HUES64 (cell line): ENCODE data around the gene TXLNG.
A peak's percentile ranks its signal among the peaks of the same experiment; 100 is the strongest.
"Not testable (repeated sequence)": the region's sequence is repeated elsewhere in the genome, so short reads cannot be mapped to it uniquely, and the experiment has no call there.

Experiments used
- H3K27ac ChIP-seq: 2 replicates; pipeline ENCODE4 v1.7.0; 2013; ENCODE audit warnings: low read depth, low read length, inconsistent platforms
- H3K27me3 ChIP-seq: 2 replicates; pipeline ENCODE4 v1.6.1; 2013; ENCODE audit warnings: mild to moderate bottlenecking, low read length; ENCODE audit not compliant: insufficient read depth
- H3K36me3 ChIP-seq: 2 replicates; pipeline ENCODE4 v1.6.1; 2013; ENCODE audit warnings: mild to moderate bottlenecking, low read length; ENCODE audit not compliant: insufficient read depth
- H3K4me1 ChIP-seq: 2 replicates; pipeline ENCODE4 v1.6.1; 2013; ENCODE audit warnings: mild to moderate bottlenecking, low read length, moderate library complexity; ENCODE audit not compliant: insufficient read depth
- H3K4me3 ChIP-seq: 2 replicates; pipeline ENCODE4 v1.5.1; 2013; ENCODE audit warnings: mild to moderate bottlenecking, low read length, moderate library complexity
- H3K9ac ChIP-seq: 2 replicates; pipeline ENCODE4 v1.6.1; 2013; ENCODE audit warnings: mild to moderate bottlenecking, low read depth, low read length
- H3K9me3 ChIP-seq: 2 replicates; pipeline ENCODE4 v1.6.1; 2013; ENCODE audit warnings: low read depth, low read length; ENCODE audit not compliant: insufficient read depth
- WGBS: fragments of 150-250, 120-280 bp; methylation state at CpG from one replicate; pipeline ENCODE4 v1.1.7; 2013; ENCODE audit warnings: missing lambda C conversion rate; 5-methylcytosine and 5-hydroxymethylcytosine counted together

TXLNG gene

DNA sequence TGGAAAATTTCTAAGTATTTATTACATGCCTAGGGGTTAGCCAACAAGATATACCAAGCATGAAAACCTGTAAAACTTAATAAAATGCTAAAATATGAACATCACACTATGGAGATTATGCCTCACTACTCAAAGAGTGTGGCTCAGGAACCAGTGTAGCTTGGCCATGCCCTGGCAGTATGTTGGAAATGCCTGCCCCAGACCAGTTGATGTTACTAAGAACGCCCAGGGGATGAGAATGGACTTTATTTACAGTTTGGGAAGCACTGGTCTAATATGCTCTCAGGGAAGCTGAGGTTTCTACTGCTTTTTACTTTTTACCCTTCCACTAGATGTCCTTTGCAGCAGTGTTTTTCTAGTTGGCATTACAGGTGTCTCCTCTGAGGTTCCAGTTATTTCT is 23.7 kb upstream of the TXLNG start:
- no peak overlapping the region for H3K9ac ChIP-seq
- no peak overlapping the region for H3K4me3 ChIP-seq
- H3K27ac ChIP-seq = no peak overlapping the region
- WGBS = 100% methylated on average over 1 of the region's 1 CpG
- peaks cover 28% of the 10 kb centered on the region for H3K36me3 ChIP-seq
- H3K27me3 ChIP-seq = no peaks in the 10 kb centered on the region
- H3K4me1 ChIP-seq = no peaks in the 10 kb centered on the region
- no peaks in the 10 kb centered on the region for H3K9me3 ChIP-seq

GRCh38 chrX:16765594-16765993 is 20.7 kb upstream of the TXLNG start:
- Histone ChIP-seq H3K4me1 (no peaks in the 10 kb centered on the region), H3K36me3 (peaks cover 6% of the 10 kb centered on the region), H3K27me3 (no peaks in the 10 kb centered on the region), H3K9me3 (no peaks in the 10 kb centered on the region), H3K27ac (no peak overlapping the region), H3K9ac (no peak overlapping the region), H3K4me3 (no peak overlapping the region)
- no CpG with 5 or more reads among the region's 2 CpGs for WGBS

- Histone ChIP-seq H3K36me3 (no peaks in the 10 kb centered on the region), H3K4me3 (no peak overlapping the region), H3K4me1 (peaks cover 12% of the 10 kb centered on the region; the same call in 1 of the 2 replicates), H3K9me3 (no peaks in the 10 kb centered on the region), H3K27ac (peak overlapping the region; percentile 98), H3K9ac (peak overlapping the region; percentile 80; the same call in 1 of the 2 replicates), H3K27me3 (no peaks in the 10 kb centered on the region)
- WGBS = 93% methylated on average over 2 of the region's 2 CpGs
Measured at GRCh38 chrX:16770970-16771482, 15.2 kb upstream of the TXLNG start.

DNA sequence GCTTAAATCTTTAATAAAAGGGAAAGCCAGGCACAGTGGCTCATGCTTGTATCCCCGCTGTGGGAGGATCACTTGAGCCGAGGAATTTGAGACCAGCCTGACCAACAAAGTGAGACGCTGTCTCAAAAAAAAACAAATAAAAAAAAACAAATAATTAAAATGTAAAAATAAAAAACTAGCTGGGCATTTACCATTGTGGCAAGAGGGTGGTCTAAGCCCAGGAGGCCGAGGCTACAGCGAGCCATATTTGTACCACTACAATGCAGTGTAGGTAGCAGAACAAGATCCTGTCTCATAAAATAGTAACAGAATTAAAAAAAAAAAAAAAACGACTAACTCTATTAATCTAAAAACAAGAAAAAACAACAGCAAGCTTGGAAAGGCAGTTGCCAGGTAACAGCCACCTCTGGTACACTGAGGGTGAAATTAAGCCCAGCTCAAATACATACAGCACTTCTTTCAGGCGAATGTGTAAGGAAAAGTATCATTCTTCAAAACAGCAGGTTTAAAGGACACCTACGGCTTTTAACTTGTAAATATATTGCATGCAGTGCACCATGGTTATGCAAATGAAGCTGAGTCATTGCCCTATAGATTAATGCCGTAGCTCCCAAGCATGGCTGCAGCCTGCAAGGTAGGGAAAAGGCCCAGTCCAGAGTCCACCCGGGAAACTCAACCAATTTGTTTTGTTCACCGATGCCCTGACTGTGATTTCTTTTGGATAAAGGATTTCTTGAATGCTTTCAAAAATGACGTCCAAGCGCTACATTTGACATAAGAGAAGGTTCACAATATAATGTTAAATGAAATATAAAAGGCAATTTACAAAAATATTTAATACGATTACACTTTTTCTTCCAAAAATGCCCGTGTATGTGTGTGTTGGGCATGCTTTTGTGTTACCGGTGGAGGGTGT is 14.5 kb upstream of the TXLNG start:
- H3K27me3 ChIP-seq = no peaks in the 10 kb centered on the region
- no peaks in the 10 kb centered on the region for H3K9me3 ChIP-seq
- peak overlapping the region; percentile 80 for H3K9ac ChIP-seq
- H3K36me3 ChIP-seq = no peaks in the 10 kb centered on the region
- H3K27ac ChIP-seq = peak overlapping the region; percentile 98
- H3K4me3 ChIP-seq = peak overlapping the region; percentile 20; the same call in 1 of the 2 replicates
- H3K4me1 ChIP-seq = peaks cover 12% of the 10 kb centered on the region; the same call in 1 of the 2 replicates
- WGBS = 11% methylated on average over 8 of the region's 16 CpGs

- Histone ChIP-seq H3K4me1 (peaks cover 12% of the 10 kb centered on the region; the same call in 1 of the 2 replicates), H3K36me3 (no peaks in the 10 kb centered on the region), H3K9me3 (no peaks in the 10 kb centered on the region), H3K9ac (peak overlapping the region; percentile 80), H3K27me3 (no peaks in the 10 kb centered on the region), H3K4me3 (peak overlapping the region; percentile 20; the same call in 1 of the 2 replicates), H3K27ac (peak overlapping the region; percentile 98)
- 87% methylated on average over 6 of the region's 6 CpGs for WGBS
Measured at GRCh38 chrX:16772460-16772859, 13.8 kb upstream of the TXLNG start.

DNA sequence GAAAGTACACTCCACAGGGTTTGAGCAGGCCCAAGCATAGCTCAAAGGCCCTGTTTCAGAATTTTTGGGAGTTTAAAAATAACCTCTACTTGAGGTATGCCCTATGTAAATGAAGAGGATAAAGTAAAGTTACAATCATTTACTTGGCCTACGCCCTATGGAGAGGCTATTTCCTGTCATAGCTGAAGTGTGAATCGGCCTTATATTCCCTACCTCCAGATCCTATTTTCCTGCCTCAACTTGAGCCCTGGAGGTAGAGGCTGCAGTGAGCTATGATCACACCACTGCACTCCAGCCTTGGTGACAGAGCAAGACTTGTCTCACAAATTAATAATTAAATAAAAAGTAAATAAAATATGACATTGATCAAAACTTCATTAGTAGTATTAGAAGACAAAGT is 11.5 kb upstream of the TXLNG start:
- H3K9ac ChIP-seq = no peak overlapping the region
- no peaks in the 10 kb centered on the region for H3K9me3 ChIP-seq
- H3K4me1 ChIP-seq = peaks cover 12% of the 10 kb centered on the region; the same call in 1 of the 2 replicates
- 76% methylated on average over 2 of the region's 2 CpGs for whole genome bisulfite sequencing
- no peaks in the 10 kb centered on the region for H3K27me3 ChIP-seq
- no peak overlapping the region for H3K4me3 ChIP-seq
- no peak overlapping the region for H3K27ac ChIP-seq
- H3K36me3 ChIP-seq = no peaks in the 10 kb centered on the region

DNA sequence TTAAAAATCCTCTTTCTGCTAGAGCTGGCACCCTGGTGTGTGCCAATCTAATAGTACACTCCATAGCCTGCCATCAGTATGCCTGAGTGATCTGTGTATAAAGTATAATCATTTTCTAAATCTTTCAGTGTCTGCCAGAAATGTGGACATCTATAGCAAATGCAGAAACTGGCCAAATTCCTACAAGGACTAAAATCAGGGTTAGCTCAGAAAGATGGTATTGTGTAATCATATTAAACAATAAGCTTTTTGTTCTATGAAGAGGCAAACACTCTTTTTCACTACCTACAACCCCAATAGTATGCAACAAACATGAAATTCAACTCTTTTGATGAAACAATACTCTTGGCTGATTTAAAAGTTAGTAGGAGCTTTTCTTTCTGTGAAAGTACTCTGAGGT is 7.7 kb upstream of the TXLNG start:
- Histone ChIP-seq H3K4me1 (no peaks in the 10 kb centered on the region), H3K4me3 (no peak overlapping the region), H3K36me3 (no peaks in the 10 kb centered on the region), H3K27ac (no peak overlapping the region), H3K9ac (no peak overlapping the region), H3K9me3 (no peaks in the 10 kb centered on the region), H3K27me3 (no peaks in the 10 kb centered on the region)

GRCh38 chrX:16778993-16779392 is 7.3 kb upstream of the TXLNG start:
- Histone ChIP-seq H3K4me3 (no peak overlapping the region), H3K27ac (no peak overlapping the region), H3K27me3 (no peaks in the 10 kb centered on the region), H3K36me3 (no peaks in the 10 kb centered on the region), H3K9me3 (no peaks in the 10 kb centered on the region), H3K9ac (no peak overlapping the region), H3K4me1 (no peaks in the 10 kb centered on the region)

- not testable (repeated sequence) for H3K27ac ChIP-seq, H3K9ac ChIP-seq, H3K36me3 ChIP-seq, H3K27me3 ChIP-seq, H3K4me1 ChIP-seq, H3K4me3 ChIP-seq, H3K9me3 ChIP-seq
- WGBS = 100% methylated on average over 1 of the region's 2 CpGs
Measured at GRCh38 chrX:16779815-16780214, 6.5 kb upstream of the TXLNG start.

- WGBS = 91% methylated on average over 17 of the region's 17 CpGs
- H3K4me1 ChIP-seq = no peaks in the 10 kb centered on the region
- no peak overlapping the region for H3K4me3 ChIP-seq
- H3K9ac ChIP-seq = no peak overlapping the region
- H3K27me3 ChIP-seq = no peaks in the 10 kb centered on the region
- no peaks in the 10 kb centered on the region for H3K9me3 ChIP-seq
- H3K27ac ChIP-seq = no peak overlapping the region
- H3K36me3 ChIP-seq = peaks cover 5% of the 10 kb centered on the region
Measured at GRCh38 chrX:16783452-16783851, 2.8 kb upstream of the TXLNG start.

- WGBS = 95% methylated on average over 16 of the region's 18 CpGs
- not testable (repeated sequence) for H3K4me3 ChIP-seq, H3K9ac ChIP-seq, H3K27me3 ChIP-seq, H3K27ac ChIP-seq, H3K36me3 ChIP-seq, H3K4me1 ChIP-seq, H3K9me3 ChIP-seq
Measured at GRCh38 chrX:16784440-16784839, 1.8 kb upstream of the TXLNG start.
